ENCODE data around the gene EPHA8. TPM values are rescaled to one million over a fixed set of nuclear protein-coding genes. Genes with fewer than 3 reads are reported as not detected.

The EPHA8 gene
- total RNA-seq (2014; rRNA removed; shearing (Covaris generic)), result not detected in 2 replicates

- no peak for DNase-seq (ENCODE audit: low spot score)
These were observed at the start of gene EPHA8 for GRCh38 chr1:22562584-22563583. EPHA8 (plus strand) TSS chr1:22563489; CDS start chr1:22563636, 147 bp downstream.

GRCh38 chr1:22516906-22517571 is 46.2 kb upstream of the EPHA8 start:
- no peak for DNase-seq (ENCODE audit: low spot score)

- no peak for DNase-seq (ENCODE audit: low spot score)
These were observed 45.3 kb upstream of the EPHA8 start for GRCh38 chr1:22517956-22518355.

GRCh38 chr1:22518379-22518778 is 44.9 kb upstream of the EPHA8 start:
- DNase-seq (ENCODE audit: low spot score), result no peak

GRCh38 chr1:22520871-22521270 is 42.4 kb upstream of the EPHA8 start:
- DNase-seq (ENCODE audit: low spot score), result no peak

GRCh38 chr1:22521692-22522091 is 41.6 kb upstream of the EPHA8 start:
- DNase-seq (ENCODE audit: low spot score), result no peak

- no peak for DNase-seq (ENCODE audit: low spot score)
These were observed 41.0 kb upstream of the EPHA8 start for GRCh38 chr1:22522221-22522743.

- no peak for DNase-seq (ENCODE audit: low spot score)
These were observed 38.8 kb upstream of the EPHA8 start for GRCh38 chr1:22524481-22524880.

GRCh38 chr1:22525211-22525610 is 38.1 kb upstream of the EPHA8 start:
- DNase-seq (ENCODE audit: low spot score), result no peak

GRCh38 chr1:22525646-22526045 is 37.6 kb upstream of the EPHA8 start:
- DNase-seq (ENCODE audit: low spot score), result no peak

- no peak for DNase-seq (ENCODE audit: low spot score)
These were observed 37.2 kb upstream of the EPHA8 start for GRCh38 chr1:22526098-22526497.

- DNase-seq (ENCODE audit: low spot score), result no peak
These were observed 36.6 kb upstream of the EPHA8 start for GRCh38 chr1:22526677-22527076.

- no peak for DNase-seq (ENCODE audit: low spot score)
These were observed 36.2 kb upstream of the EPHA8 start for GRCh38 chr1:22527122-22527521.

GRCh38 chr1:22527555-22528296 is 35.6 kb upstream of the EPHA8 start:
- peak; percentile 11 for DNase-seq (ENCODE audit: low spot score)

GRCh38 chr1:22528451-22528850 is 34.8 kb upstream of the EPHA8 start:
- no peak for DNase-seq (ENCODE audit: low spot score)

GRCh38 chr1:22529901-22530621 is 33.2 kb upstream of the EPHA8 start:
- no peak for DNase-seq (ENCODE audit: low spot score)

GRCh38 chr1:22530715-22531114 is 32.6 kb upstream of the EPHA8 start:
- DNase-seq (ENCODE audit: low spot score), result no peak

- no peak for DNase-seq (ENCODE audit: low spot score)
These were observed 32.0 kb upstream of the EPHA8 start for GRCh38 chr1:22531251-22531650.

- DNase-seq (ENCODE audit: low spot score), result no peak
These were observed 29.9 kb upstream of the EPHA8 start for GRCh38 chr1:22533244-22533895.

GRCh38 chr1:22534951-22535350 is 28.3 kb upstream of the EPHA8 start:
- no peak for DNase-seq (ENCODE audit: low spot score)
